ENCODE results near the gene ZNF579.

DNA sequence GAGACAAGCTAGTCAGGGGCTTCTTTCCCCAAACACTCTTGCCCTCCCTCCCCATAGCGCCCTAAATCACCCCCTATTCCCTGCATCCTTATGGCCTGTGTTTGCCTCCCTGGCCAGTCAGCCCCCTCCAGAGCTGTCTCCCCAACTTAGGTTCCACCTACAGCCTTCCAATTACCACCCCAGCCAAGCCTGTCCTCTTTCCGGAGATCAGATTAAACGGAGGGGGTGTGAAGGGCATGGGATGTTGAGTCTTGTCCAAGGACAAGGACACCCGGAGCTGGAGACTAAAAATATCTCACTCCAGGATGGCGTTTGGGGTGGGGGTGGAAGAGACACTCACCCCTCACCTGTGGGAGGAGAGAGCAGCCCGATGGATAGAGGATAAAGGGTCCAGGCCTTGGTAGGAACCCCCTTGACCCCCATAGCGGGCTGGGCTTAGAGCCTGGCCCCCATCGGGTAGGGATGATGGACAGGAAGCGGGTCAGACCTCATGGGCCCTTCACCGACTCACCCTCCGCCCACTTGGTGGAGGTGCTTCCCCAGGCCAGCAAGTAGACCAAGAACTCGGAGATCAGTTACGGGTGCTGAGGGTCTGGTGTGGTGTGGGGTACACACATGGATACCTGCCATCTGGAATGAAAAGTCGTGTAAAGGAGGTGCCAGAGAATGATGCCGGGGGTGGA is 30.8 kb upstream of the ZNF579 start:
- TF ChIP-seq, protein P1, sequence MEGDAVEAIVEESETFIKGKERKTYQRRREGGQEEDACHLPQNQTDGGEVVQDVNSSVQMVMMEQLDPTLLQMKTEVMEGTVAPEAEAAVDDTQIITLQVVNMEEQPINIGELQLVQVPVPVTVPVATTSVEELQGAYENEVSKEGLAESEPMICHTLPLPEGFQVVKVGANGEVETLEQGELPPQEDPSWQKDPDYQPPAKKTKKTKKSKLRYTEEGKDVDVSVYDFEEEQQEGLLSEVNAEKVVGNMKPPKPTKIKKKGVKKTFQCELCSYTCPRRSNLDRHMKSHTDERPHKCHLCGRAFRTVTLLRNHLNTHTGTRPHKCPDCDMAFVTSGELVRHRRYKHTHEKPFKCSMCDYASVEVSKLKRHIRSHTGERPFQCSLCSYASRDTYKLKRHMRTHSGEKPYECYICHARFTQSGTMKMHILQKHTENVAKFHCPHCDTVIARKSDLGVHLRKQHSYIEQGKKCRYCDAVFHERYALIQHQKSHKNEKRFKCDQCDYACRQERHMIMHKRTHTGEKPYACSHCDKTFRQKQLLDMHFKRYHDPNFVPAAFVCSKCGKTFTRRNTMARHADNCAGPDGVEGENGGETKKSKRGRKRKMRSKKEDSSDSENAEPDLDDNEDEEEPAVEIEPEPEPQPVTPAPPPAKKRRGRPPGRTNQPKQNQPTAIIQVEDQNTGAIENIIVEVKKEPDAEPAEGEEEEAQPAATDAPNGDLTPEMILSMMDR (optimal IDR thresholded peaks at IDR 0.05 in 1 of 3, IDR thresholded peaks at IDR 0.05 in 1 of 3, conservative IDR thresholded peaks at IDR 0.05 in 1 of 3; ENCODE audit: extremely low read depth in 1 of 3, insufficient read depth in 2 of 3, low read length in 3 of 3), result no peak
- TF ChIP-seq EZH2 (IDR thresholded peaks at IDR 0.05; ENCODE audit: low read length), result no peak
